GM12878 (cell line): ENCODE measurements around the gene OR10H4. TPM values are rescaled to one million over a fixed set of nuclear protein-coding genes. Genes with fewer than 3 reads are reported as not detected.

ENCODE experiments used
- ATAC-seq: fragments of 200-7000 bp; cut with Tn5 transposase; 3 replicates; pipeline ENCODE4 v1.9.1; 2020; ENCODE audit warnings: mild to moderate bottlenecking, moderate library complexity
- BruUV-seq: library from RNA; stranded (reverse); fragments of 400-500 nt; replicated peaks from 2 replicates; lab custom pipeline; 2021; lab: Mats Ljungman, UMichigan
- CTCF ChIA-PET: fragments of 300-600 bp; sonication (Branson Sonifier 250); formaldehyde crosslinking; extraction: SDS; loops from one replicate; lab custom pipeline; 2021; ENCODE audit warnings: inconsistent platforms; lab: Yijun Ruan, JAX
- POLR2A ChIA-PET: fragments of 350-600 bp; formaldehyde crosslinking; extraction: SDS; loops from one replicate; lab custom pipeline; 2021; ENCODE audit warnings: inconsistent platforms; lab: Charles Lee
- RAD21 ChIA-PET: fragments of 300-600 bp; sonication (Branson Sonifier 250); formaldehyde crosslinking; loops from one replicate; lab custom pipeline; 2023; ENCODE audit warnings: antibody characterized with exemption; ENCODE audit not compliant: unreplicated experiment; lab: Charles Lee
- SMC1A ChIA-PET: fragments of 300-600 bp; sonication (Branson Sonifier 250); formaldehyde crosslinking; loops from one replicate; lab custom pipeline; 2023; ENCODE audit not compliant: unreplicated experiment, uncharacterized antibody; lab: Charles Lee
- DNase-seq: peaks from one replicate; pipeline ENCODE4 v3.0.0-alpha.2; 2011; ENCODE audit warnings: low read depth, low spot score
- FAIRE-seq: peaks from 3 replicates; lab custom pipeline; 2011; peaks lifted over from hg19 to GRCh38; lab: Jason Lieb, UNC
- H2AFZ ChIP-seq: 2 replicates; pipeline ENCODE4 v1.6.0; 2011; ENCODE audit warnings: low read depth, low read length, control low read depth; ENCODE audit not compliant: control insufficient read depth
- H3K27ac ChIP-seq: 2 replicates; pipeline ENCODE4 v1.5.1; 2011; ENCODE audit warnings: control low read depth; ENCODE audit not compliant: control insufficient read depth, insufficient read depth
- H3K27me3 ChIP-seq, 2 experiments: replicated peaks in 1 of 2; 2 replicates each; pipeline versions ENCODE4 v1.6.0 to v1.6.1; 2011; ENCODE audit warnings: low read length in 1 of 2; ENCODE audit not compliant: control insufficient read depth in 2 of 2, insufficient read depth in 2 of 2
- H3K36me3 ChIP-seq, 2 experiments: 2 replicates each; pipeline ENCODE4 v1.5.1; 2011; ENCODE audit warnings: low read length in 1 of 2; ENCODE audit not compliant: control insufficient read depth in 2 of 2, insufficient read depth in 2 of 2
- H3K4me1 ChIP-seq: 2 replicates; pipeline ENCODE4 v1.6.1; 2011; ENCODE audit warnings: mild to moderate bottlenecking, low read length, moderate library complexity, mixed read lengths; ENCODE audit not compliant: control insufficient read depth, insufficient read depth
- H3K4me2 ChIP-seq: 2 replicates; pipeline ENCODE4 v1.6.0; 2011; ENCODE audit warnings: control low read depth; ENCODE audit not compliant: control insufficient read depth, insufficient read depth
- H3K4me3 ChIP-seq: fragments of 200-600 bp; sonication (generic); 2 replicates; pipeline ENCODE4 v1.5.1; 2016
- H3K79me2 ChIP-seq: 2 replicates; pipeline ENCODE4 v1.6.0; 2011; ENCODE audit warnings: low read length; ENCODE audit not compliant: control insufficient read depth, insufficient read depth
- H3K9ac ChIP-seq: 2 replicates; pipeline ENCODE4 v1.8.0; 2011; ENCODE audit warnings: low read length, control low read depth, mixed read lengths; ENCODE audit not compliant: control insufficient read depth, insufficient read depth
- H3K9me3 ChIP-seq: replicated peaks from 3 replicates; pipeline ENCODE4 v1.5.1; 2011; ENCODE audit warnings: mild to moderate bottlenecking, low read length; ENCODE audit not compliant: control insufficient read depth, insufficient read depth
- H4K20me1 ChIP-seq: 2 replicates; pipeline ENCODE4 v1.6.0; 2011; ENCODE audit not compliant: control insufficient read depth, insufficient read depth
- CTCF ChIP-seq, 3 experiments: IDR thresholded peaks in 2 of 3; conservative IDR thresholded peaks in 1 of 3; 2 replicates each; pipeline ENCODE4 v1.5.1; 2011; ENCODE audit warnings: low read depth in 3 of 3, low read length in 3 of 3, mild to moderate bottlenecking in 3 of 3, control low read depth in 2 of 3, moderate library complexity in 2 of 3, inconsistent platforms in 1 of 3, mixed read lengths in 1 of 3; ENCODE audit not compliant: control insufficient read depth in 2 of 3, insufficient read depth in 1 of 3; ENCODE audit errors: extremely low read depth in 1 of 3
- CUX1 ChIP-seq: IDR thresholded peaks from 2 replicates; pipeline ENCODE4 v1.6.1; 2012; ENCODE audit warnings: improper control_type of control experiment, low read depth, low read length; ENCODE audit not compliant: insufficient replicate concordance
- EED ChIP-seq: sonication (generic); IDR thresholded peaks from 2 replicates; pipeline ENCODE4 v1.6.1; 2016; ENCODE audit warnings: antibody characterized with exemption, low read depth
- EZH2 ChIP-seq: IDR thresholded peaks from 2 replicates; pipeline ENCODE4 v1.6.1; 2012; ENCODE audit warnings: low read depth, mild to moderate bottlenecking, control low read depth, inconsistent platforms, low read length, borderline replicate concordance; ENCODE audit not compliant: control insufficient read depth
- FOS ChIP-seq: IDR thresholded peaks from 3 replicates; pipeline ENCODE4 v1.6.1; 2011; ENCODE audit warnings: borderline replicate concordance; ENCODE audit not compliant: insufficient read length; ENCODE audit errors: extremely low read depth
- MXI1 ChIP-seq: fragments of 150-350 bp; IDR thresholded peaks from 2 replicates; pipeline ENCODE4 v1.6.1; 2011; ENCODE audit warnings: low read depth, mild to moderate bottlenecking, inconsistent platforms, low read length, improper control_type of control experiment
- NFIC ChIP-seq: IDR thresholded peaks from 2 replicates; pipeline ENCODE4 v1.6.1; 2012; ENCODE audit warnings: low read depth, mild to moderate bottlenecking, inconsistent platforms, low read length, moderate library complexity
- NR2F1 ChIP-seq: fragments of 450-650 bp; conservative IDR thresholded peaks from 2 replicates; pipeline ENCODE4 v1.6.1; 2017; ENCODE audit warnings: mild to moderate bottlenecking
- POLR2AphosphoS2 ChIP-seq: IDR thresholded peaks from 2 replicates; pipeline ENCODE4 v1.6.1; 2011; ENCODE audit warnings: low read depth, mild to moderate bottlenecking, low read length, improper control_type of control experiment, moderate library complexity
- SUPT20H ChIP-seq: IDR thresholded peaks from 2 replicates; pipeline ENCODE4 v1.6.1; 2011; ENCODE audit warnings: low read depth, mild to moderate bottlenecking, low read length, moderate library complexity, borderline replicate concordance; ENCODE audit not compliant: control insufficient read depth
- TARDBP ChIP-seq: IDR thresholded peaks from 2 replicates; pipeline ENCODE4 v1.6.1; 2016; ENCODE audit warnings: borderline replicate concordance
- ZNF217 ChIP-seq: fragments of 450-650 bp; IDR thresholded peaks from 2 replicates; pipeline ENCODE4 v1.6.1; 2017; ENCODE audit warnings: antibody characterized with exemption, mild to moderate bottlenecking
- ZNF384 ChIP-seq: IDR thresholded peaks from 2 replicates; pipeline ENCODE4 v1.6.1; 2012; ENCODE audit warnings: low read depth, mild to moderate bottlenecking, low read length, improper control_type of control experiment, borderline replicate concordance
- in situ Hi-C: fragments of 300-500 bp; cut with MboI; formaldehyde crosslinking; loops from 9 replicates; pipeline ENCODE4 v1.14.3; 2018; ENCODE audit warnings: mixed read lengths
- intact Hi-C: fragments of 100-400 bp; cut with micrococcal nuclease; formaldehyde crosslinking; loops from one replicate; pipeline ENCODE4 v1.14.2; 2022; ENCODE audit not compliant: unreplicated experiment
- polyA plus RNA-seq, 11 experiments: library from polyadenylated mRNA; depleted of rRNA in 4 of 11; unstranded in 6 of 11; stranded (reverse) in 5 of 11; fragments of >200 nt; fragmentation: Nextera tagmentation in 4 of 11; fragmentation: Illumina TruSeq in 1 of 11; extraction: Ambion mirVana in 4 of 11; extraction: Trizol in 1 of 11; gene quantifications; 1 replicate in 1 of 11; 2 replicates in 10 of 11; pipeline versions ENCODE4 v1.2.1 to v1.2.3, GENCODE V29; 2011 to 2016; ENCODE audit warnings: inconsistent platforms in 2 of 11, missing spikeins in 2 of 11, low read depth in 1 of 11
- total RNA-seq, 4 experiments: library from RNA; depleted of rRNA in 3 of 4; stranded (reverse); fragments of >200 nt in 3 of 4; fragmentation: Illumina TruSeq in 1 of 4; extraction: Trizol in 1 of 4; gene quantifications; 2 replicates each; pipeline versions ENCODE4 v1.2.1 to v1.2.3, GENCODE V29; 2013 to 2021
- TF ChIP-seq, protein P1 (sequence below): IDR thresholded peaks from 2 replicates; pipeline ENCODE4 v1.6.1; 2011; ENCODE audit warnings: low read depth, mild to moderate bottlenecking, low read length, moderate library complexity, borderline replicate concordance; ENCODE audit errors: extremely low read depth

OR10H4 gene
- total and polyA plus RNA-seq, 10 of the 15 experiments (the other 5 are each of a cell fraction or from before 2014, with no cell fraction given): not detected

- no TSS peak for BruUV-seq
- in situ Hi-C loops (no loop called here), intact Hi-C loops (no loop called here)
- CTCF ChIA-PET: no interaction called here
- DNase-seq (no peak), ATAC-seq (no peak), FAIRE-seq (no peak)
- H2AFZ ChIP-seq: no peak overlapping the region
- SMC1A ChIA-PET: no interaction called here
- no peaks in the 10 kb centered on the region for H3K36me3 ChIP-seq
- no peaks in the 10 kb centered on the region for H3K27me3 ChIP-seq
- no peak overlapping the region for H3K9ac ChIP-seq
- no peaks in the 10 kb centered on the region for H3K4me1 ChIP-seq
- TF ChIP-seq CTCF (IDR thresholded peaks at IDR 0.05 in 2 of 3, conservative IDR thresholded peaks at IDR 0.05 in 1 of 3; ENCODE audit: control insufficient read depth in 2 of 3, extremely low read depth in 1 of 3, insufficient read depth in 1 of 3, low read depth in 3 of 3, low read length in 3 of 3) (no peak), ZNF217 (no peak), FOS (no peak), EED (no peak), TARDBP (no peak), NFIC (no peak), SUPT20H (no peak), POLR2AphosphoS2 (no peak), ZNF384 (no peak), CUX1 (no peak), EZH2 (no peak), MXI1 (no peak), NR2F1 (no peak)
- TF ChIP-seq, protein P1, sequence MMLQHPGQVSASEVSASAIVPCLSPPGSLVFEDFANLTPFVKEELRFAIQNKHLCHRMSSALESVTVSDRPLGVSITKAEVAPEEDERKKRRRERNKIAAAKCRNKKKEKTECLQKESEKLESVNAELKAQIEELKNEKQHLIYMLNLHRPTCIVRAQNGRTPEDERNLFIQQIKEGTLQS: no peak
- no peak overlapping the region for H3K27ac ChIP-seq
- no peak overlapping the region for H3K4me2 ChIP-seq
- no peaks in the 10 kb centered on the region for H4K20me1 ChIP-seq
- H3K4me3 ChIP-seq: no peak overlapping the region
- RAD21 ChIA-PET: no interaction called here
- peaks cover 2% of the 10 kb centered on the region; the same call in 1 of the 3 replicates for H3K9me3 ChIP-seq
- POLR2A ChIA-PET: no interaction called here
- no peaks in the 10 kb centered on the region for H3K79me2 ChIP-seq
Measured at GRCh38 chr19:15991602-15992001, 42.8 kb downstream of the OR10H4 start.
